SU-DHL-6 (cell line): Measurements from ENCODE around the gene CCDC106.

Source experiments
- H2AFZ ChIP-seq: fragments of 200-600 bp; sonication (generic); 2 replicates; pipeline ENCODE4 v1.6.1; 2014; ENCODE audit warnings: low read depth, mild to moderate bottlenecking, moderate library complexity, mixed read lengths, antibody characterized with exemption, low read length; ENCODE audit not compliant: severe bottlenecking
- H3F3A ChIP-seq: fragments of 200-600 bp; shearing (Covaris generic); 2 replicates; pipeline ENCODE4 v1.6.0; 2016; ENCODE audit warnings: antibody characterized with exemption, mild to moderate bottlenecking; ENCODE audit not compliant: insufficient read depth
- H3K27ac ChIP-seq: fragments of 200-600 bp; sonication (generic); 2 replicates; pipeline ENCODE4 v1.5.1; 2016; ENCODE audit warnings: low read depth, mild to moderate bottlenecking, low read length, moderate library complexity, mixed read lengths
- H3K27me3 ChIP-seq: fragments of 200-600 bp; sonication (generic), shearing (Covaris generic); 2 replicates; pipeline ENCODE4 v1.6.0; 2014; ENCODE audit warnings: mild to moderate bottlenecking, low read length
- H3K36me3 ChIP-seq: fragments of 200-600 bp; sonication (generic); 2 replicates; pipeline ENCODE4 v1.6.1; 2014; ENCODE audit warnings: mild to moderate bottlenecking, low read length, mixed read lengths
- H3K4me2 ChIP-seq: fragments of 300-600, 200-600 bp; shearing (Covaris generic), sonication (generic); 2 replicates; pipeline ENCODE4 v1.6.0; 2014; ENCODE audit warnings: low read length, low read depth, mild to moderate bottlenecking; ENCODE audit not compliant: poor library complexity, severe bottlenecking
- H3K4me3 ChIP-seq: fragments of 200-600 bp; sonication (generic); 2 replicates; pipeline ENCODE4 v1.5.1; 2014; ENCODE audit warnings: antibody characterized with exemption, low read length, mild to moderate bottlenecking, mixed read lengths; ENCODE audit not compliant: insufficient read depth, poor library complexity, severe bottlenecking
- H3K79me2 ChIP-seq: fragments of 200-600 bp; sonication (generic); 2 replicates; pipeline ENCODE4 v1.6.1; 2014; ENCODE audit warnings: mild to moderate bottlenecking, low read length, moderate library complexity; ENCODE audit not compliant: insufficient read depth
- H3K9ac ChIP-seq: fragments of 200-600 bp; sonication (generic); 2 replicates; pipeline ENCODE4 v1.7.0; 2014; ENCODE audit warnings: mild to moderate bottlenecking, low read length
- H3K9me2 ChIP-seq: fragments of 200-600 bp; sonication (generic); replicated peaks from 2 replicates; pipeline ENCODE4 v1.6.1; 2014; ENCODE audit warnings: low read length; ENCODE audit not compliant: insufficient read depth
- H3K9me3 ChIP-seq: fragments of 200-600 bp; sonication (generic); 2 replicates; pipeline ENCODE4 v1.6.1; 2014; ENCODE audit warnings: low read length, mixed read lengths; ENCODE audit not compliant: insufficient read depth
- H4K20me1 ChIP-seq: fragments of 200-600 bp; sonication (generic); 2 replicates; pipeline ENCODE4 v1.6.1; 2014; ENCODE audit warnings: low read depth, mild to moderate bottlenecking, antibody characterized with exemption, low read length, moderate library complexity, mixed read lengths
- EZH2phosphoT487 ChIP-seq: fragments of 200-600 bp; sonication (generic), shearing (Covaris generic); conservative IDR thresholded peaks from 2 replicates; pipeline ENCODE4 v1.6.1; 2018; ENCODE audit warnings: mild to moderate bottlenecking, antibody characterized with exemption, low read length, moderate library complexity, mixed read lengths
- TF ChIP-seq, protein P1 (sequence below): fragments of 200-600 bp; sonication (generic); IDR thresholded peaks from one replicate; pipeline ENCODE4 v1.5.1; 2017; ENCODE audit warnings: antibody characterized with exemption, mild to moderate bottlenecking, low read length, moderate library complexity; ENCODE audit not compliant: insufficient read depth, poor library complexity, severe bottlenecking

The CCDC106 gene

DNA sequence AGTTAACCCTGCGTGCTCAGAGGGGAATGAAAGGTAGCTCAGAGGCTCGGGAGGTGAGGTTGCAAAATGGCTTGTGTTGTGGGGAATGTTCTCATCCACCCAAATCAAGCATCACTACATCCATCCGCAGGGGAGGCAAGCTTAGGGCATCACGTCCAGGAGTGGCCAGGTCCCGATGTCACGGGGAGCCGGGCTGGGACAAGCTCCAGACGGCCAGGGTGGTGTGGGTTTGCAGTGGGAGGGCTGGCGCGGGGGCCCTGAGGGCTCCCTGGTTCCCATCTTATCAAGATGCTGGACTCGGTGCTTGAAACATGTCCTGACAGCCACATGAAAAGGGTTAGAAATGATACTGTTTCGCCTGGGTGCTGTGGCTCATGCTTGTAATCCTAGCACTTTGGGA lies 52.8 kb downstream of the CCDC106 start:
- Histone ChIP-seq H4K20me1 (no peaks in the 10 kb centered on the region), H3K9ac (no peak overlapping the region), H3K4me3 (no peak overlapping the region), H3K9me2 (no peaks in the 10 kb centered on the region), H2AFZ (no peak overlapping the region), H3K9me3 (no peaks in the 10 kb centered on the region), H3F3A (no peaks in the 10 kb centered on the region), H3K27me3 (no peaks in the 10 kb centered on the region), H3K79me2 (no peaks in the 10 kb centered on the region), H3K4me2 (no peak overlapping the region), H3K27ac (no peak overlapping the region), H3K36me3 (no peaks in the 10 kb centered on the region)
- TF ChIP-seq, protein P1, sequence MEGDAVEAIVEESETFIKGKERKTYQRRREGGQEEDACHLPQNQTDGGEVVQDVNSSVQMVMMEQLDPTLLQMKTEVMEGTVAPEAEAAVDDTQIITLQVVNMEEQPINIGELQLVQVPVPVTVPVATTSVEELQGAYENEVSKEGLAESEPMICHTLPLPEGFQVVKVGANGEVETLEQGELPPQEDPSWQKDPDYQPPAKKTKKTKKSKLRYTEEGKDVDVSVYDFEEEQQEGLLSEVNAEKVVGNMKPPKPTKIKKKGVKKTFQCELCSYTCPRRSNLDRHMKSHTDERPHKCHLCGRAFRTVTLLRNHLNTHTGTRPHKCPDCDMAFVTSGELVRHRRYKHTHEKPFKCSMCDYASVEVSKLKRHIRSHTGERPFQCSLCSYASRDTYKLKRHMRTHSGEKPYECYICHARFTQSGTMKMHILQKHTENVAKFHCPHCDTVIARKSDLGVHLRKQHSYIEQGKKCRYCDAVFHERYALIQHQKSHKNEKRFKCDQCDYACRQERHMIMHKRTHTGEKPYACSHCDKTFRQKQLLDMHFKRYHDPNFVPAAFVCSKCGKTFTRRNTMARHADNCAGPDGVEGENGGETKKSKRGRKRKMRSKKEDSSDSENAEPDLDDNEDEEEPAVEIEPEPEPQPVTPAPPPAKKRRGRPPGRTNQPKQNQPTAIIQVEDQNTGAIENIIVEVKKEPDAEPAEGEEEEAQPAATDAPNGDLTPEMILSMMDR, result no peak

DNA sequence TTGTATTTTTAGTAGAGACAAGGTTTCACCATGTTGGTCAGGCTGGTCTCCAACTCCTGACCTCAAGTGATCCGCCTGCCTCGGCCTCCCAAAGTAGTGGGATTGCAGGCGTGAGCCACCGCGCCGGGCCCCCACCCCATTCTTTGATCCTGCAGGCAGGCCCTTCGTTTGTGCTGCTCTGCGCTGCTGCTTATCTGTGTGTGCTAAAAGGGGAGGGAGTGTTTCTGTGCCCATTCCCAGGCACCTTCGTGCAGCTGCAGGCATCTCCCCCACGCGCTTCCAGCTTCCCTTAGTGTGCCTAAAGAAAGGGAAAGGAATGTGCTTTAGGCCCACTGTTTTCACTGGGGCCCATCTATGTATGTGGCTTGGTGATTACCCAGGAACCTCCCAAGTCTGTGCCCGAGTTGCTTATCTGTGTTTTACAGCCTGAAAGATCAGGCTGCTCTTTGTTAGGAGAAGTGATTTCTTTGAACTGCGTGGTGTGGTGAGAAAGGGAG lies 54.2 kb downstream of the CCDC106 start:
- H3K9ac ChIP-seq, result no peak overlapping the region
- TF ChIP-seq, protein P1, result no peak
- TF ChIP-seq EZH2phosphoT487, result no peak

More for the DNA sequence above, 54.2 kb downstream of the CCDC106 start:
- Histone ChIP-seq H3K9me3 (no peaks in the 10 kb centered on the region), H3K9me2 (no peaks in the 10 kb centered on the region), H3F3A (no peaks in the 10 kb centered on the region), H3K27ac (no peak overlapping the region), H3K79me2 (no peaks in the 10 kb centered on the region), H2AFZ (no peak overlapping the region), H3K36me3 (no peaks in the 10 kb centered on the region), H4K20me1 (no peaks in the 10 kb centered on the region), H3K4me2 (no peak overlapping the region), H3K4me3 (no peak overlapping the region), H3K27me3 (no peaks in the 10 kb centered on the region)
